ENCODE measurements around the gene GABRB1. TPM values are rescaled to one million over a fixed set of nuclear protein-coding genes. Genes with fewer than 3 reads are reported as not detected.

The GABRB1 gene
- total and polyA plus RNA-seq, 2 experiments from 2014 or later: 2.8 to 5.5 TPM

DNA sequence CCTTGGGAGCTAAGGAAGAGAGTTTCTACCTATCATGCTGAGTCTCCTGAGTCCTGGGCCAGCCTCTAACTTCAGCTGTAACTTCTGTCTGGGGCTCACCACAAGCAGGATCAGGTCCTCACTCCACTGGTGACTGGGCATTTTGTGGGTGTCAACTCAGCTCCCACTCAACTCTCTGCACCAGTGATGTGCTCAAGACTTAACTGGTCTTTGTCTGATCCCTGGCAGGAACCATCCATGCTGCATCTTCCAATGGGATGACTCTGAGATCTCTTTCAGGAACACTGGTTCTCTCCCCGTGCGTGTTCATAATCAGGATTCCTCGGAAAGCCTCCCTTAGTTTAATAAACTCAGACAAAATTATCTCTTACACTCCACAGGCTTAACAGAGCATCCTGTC is 349.8 kb downstream of the GABRB1 start:
- Histone ChIP-seq H3K9me3 (ENCODE audit: low read depth) (no peaks in the 10 kb centered on the region), H3K4me1 (ENCODE audit: insufficient read depth) (no peaks in the 10 kb centered on the region), H3K79me2 (no peaks in the 10 kb centered on the region), H3K9me2 (replicated peaks; ENCODE audit: insufficient read depth) (no peaks in the 10 kb centered on the region), H3K27me3 (no peaks in the 10 kb centered on the region), H3K4me3 (no peak overlapping the region), H3K36me3 (replicated peaks; ENCODE audit: insufficient read depth, low read depth) (no peaks in the 10 kb centered on the region), H3K27ac (no peak overlapping the region), H3K4me2 (no peak overlapping the region), H4K20me1 (ENCODE audit: insufficient read depth, poor library complexity, severe bottlenecking) (no peaks in the 10 kb centered on the region), H2AFZ (no peak overlapping the region)
- WGBS (ENCODE audit: low lambda C conversion rate, missing lambda C conversion rate): 85% methylated on average over 3 of the region's 3 CpGs
- DNase-seq (ENCODE audit: low spot score): no peak
- TF ChIP-seq EZH2 (IDR thresholded peaks at IDR 0.05; ENCODE audit: borderline replicate concordance): no peak
- TF ChIP-seq CTCF (IDR thresholded peaks at IDR 0.05; ENCODE audit: poor library complexity): no peak
- no peak for TF ChIP-seq EZH2phosphoT487 (IDR thresholded peaks at IDR 0.05; ENCODE audit: low read depth, severe bottlenecking, unreplicated experiment)

DNA sequence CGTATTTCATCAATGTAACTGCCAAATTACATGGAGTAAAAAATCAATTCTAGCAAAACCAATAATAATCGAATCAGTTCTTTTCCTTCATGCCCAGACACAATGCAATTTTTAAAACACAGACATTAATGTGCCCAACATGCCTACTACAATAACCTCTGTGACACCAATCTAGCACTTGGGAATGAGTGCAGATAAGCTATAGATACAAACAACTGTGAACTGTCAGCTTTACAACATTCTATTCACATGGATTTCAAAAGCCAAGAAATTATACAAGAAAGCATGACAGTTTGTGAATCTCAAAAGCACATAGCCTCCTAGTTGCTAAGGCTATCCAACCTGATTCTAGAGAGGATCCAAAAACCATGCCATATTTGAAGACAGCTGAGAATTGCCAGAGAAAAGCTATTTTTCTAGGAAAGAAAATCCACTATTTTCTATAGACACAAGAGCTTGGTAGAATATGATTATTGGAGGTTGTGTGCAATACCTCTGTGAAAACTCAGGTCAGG is 351.5 kb downstream of the GABRB1 start:
- Histone ChIP-seq H3K4me1 (ENCODE audit: insufficient read depth) (no peaks in the 10 kb centered on the region), H3K9me3 (ENCODE audit: low read depth) (no peaks in the 10 kb centered on the region), H3K36me3 (replicated peaks; ENCODE audit: insufficient read depth, low read depth) (no peaks in the 10 kb centered on the region), H3K27me3 (no peaks in the 10 kb centered on the region), H3K79me2 (no peaks in the 10 kb centered on the region), H3K9me2 (replicated peaks; ENCODE audit: insufficient read depth) (no peaks in the 10 kb centered on the region), H3K4me2 (no peak overlapping the region), H2AFZ (no peak overlapping the region), H4K20me1 (ENCODE audit: insufficient read depth, poor library complexity, severe bottlenecking) (no peaks in the 10 kb centered on the region), H3K27ac (no peak overlapping the region), H3K4me3 (no peak overlapping the region)
- DNase-seq (ENCODE audit: low spot score): no peak
- WGBS (ENCODE audit: low lambda C conversion rate, missing lambda C conversion rate): 86% methylated on average over 2 of the region's 2 CpGs
- no peak for TF ChIP-seq EZH2phosphoT487 (IDR thresholded peaks at IDR 0.05; ENCODE audit: low read depth, severe bottlenecking, unreplicated experiment)
- TF ChIP-seq EZH2 (IDR thresholded peaks at IDR 0.05; ENCODE audit: borderline replicate concordance): no peak
- no peak for TF ChIP-seq CTCF (IDR thresholded peaks at IDR 0.05; ENCODE audit: poor library complexity)

DNA sequence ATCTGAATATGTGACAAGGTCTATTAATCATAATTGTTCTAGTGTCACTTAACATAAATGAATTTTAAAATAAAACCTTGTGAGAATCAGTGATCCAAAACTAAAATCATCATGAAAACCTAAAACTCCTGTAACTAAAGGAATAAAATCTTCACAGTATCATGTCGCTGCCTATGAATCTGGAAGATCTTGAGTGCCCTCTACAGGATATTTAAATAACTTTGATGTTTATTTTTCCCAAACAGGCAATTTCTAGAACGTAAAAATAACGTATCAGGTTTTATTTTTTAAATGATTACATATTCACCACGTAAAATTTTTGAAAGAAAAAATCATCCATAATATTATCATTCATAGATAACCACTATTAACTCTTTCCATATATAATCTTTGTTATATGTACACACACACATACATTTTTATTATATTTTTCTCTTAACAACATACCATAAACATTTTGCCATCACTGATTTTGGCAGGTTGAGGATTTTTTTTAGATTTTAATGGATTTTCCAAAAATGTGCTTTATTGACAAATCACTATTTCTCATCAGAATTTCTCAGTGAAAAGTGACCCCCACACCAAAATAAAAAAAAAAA is 352.6 kb downstream of the GABRB1 start:
- TF ChIP-seq EZH2 (IDR thresholded peaks at IDR 0.05; ENCODE audit: borderline replicate concordance): no peak
- peak; percentile 78 for TF ChIP-seq CTCF (IDR thresholded peaks at IDR 0.05; ENCODE audit: poor library complexity)
- no peak for TF ChIP-seq EZH2phosphoT487 (IDR thresholded peaks at IDR 0.05; ENCODE audit: low read depth, severe bottlenecking, unreplicated experiment)
- H4K20me1 ChIP-seq (ENCODE audit: insufficient read depth, poor library complexity, severe bottlenecking): no peaks in the 10 kb centered on the region
- no peak overlapping the region for H3K4me2 ChIP-seq
- no peaks in the 10 kb centered on the region for H3K27me3 ChIP-seq
- H3K27ac ChIP-seq: no peak overlapping the region
- 8% methylated on average over 4 of the region's 4 CpGs for WGBS (ENCODE audit: low lambda C conversion rate, missing lambda C conversion rate)
- no peak overlapping the region for H3K4me3 ChIP-seq
- no peaks in the 10 kb centered on the region for H3K9me2 ChIP-seq (replicated peaks; ENCODE audit: insufficient read depth)
- H3K79me2 ChIP-seq: no peaks in the 10 kb centered on the region
- H3K36me3 ChIP-seq (replicated peaks; ENCODE audit: insufficient read depth, low read depth): no peaks in the 10 kb centered on the region
- peak; percentile 53 for DNase-seq (ENCODE audit: low spot score)
- no peak overlapping the region for H2AFZ ChIP-seq
- H3K9me3 ChIP-seq (ENCODE audit: low read depth): no peaks in the 10 kb centered on the region
- no peaks in the 10 kb centered on the region for H3K4me1 ChIP-seq (ENCODE audit: insufficient read depth)
